ENCODE results near the gene TSC1. TPM values are rescaled to one million over a fixed set of nuclear protein-coding genes. Genes with fewer than 3 reads are reported as not detected.

Gene TSC1
- total RNA-seq, 3 donors from 2014 or later: 34.6 to 53.4 (median 52.3) TPM

- ATAC-seq (no peak), DNase-seq (no peak)
- Histone ChIP-seq H3K36me3 (ENCODE audit: low read depth) (no peaks in the 10 kb centered on the region), H3K4me3 (no peak overlapping the region), H3K9me3 (no peaks in the 10 kb centered on the region), H3K4me1 (ENCODE audit: low read depth) (no peaks in the 10 kb centered on the region)
- intact Hi-C loops (cut with DNase I, micrococcal nuclease): no loop called here
- no peak for TF ChIP-seq CTCF (IDR thresholded peaks at IDR 0.05)
These were observed 97.4 kb downstream of the TSC1 start for GRCh38 chr9:132846918-132847515.

GRCh38 chr9:132846109-132846917 lies 98.1 kb downstream of the TSC1 start:
- no peak for TF ChIP-seq CTCF (IDR thresholded peaks at IDR 0.05)
- ATAC-seq (no peak), DNase-seq (no peak)
- no peaks in the 10 kb centered on the region for H3K4me1 ChIP-seq (ENCODE audit: low read depth)
- intact Hi-C loops (cut with DNase I, micrococcal nuclease): no loop called here
- no peaks in the 10 kb centered on the region for H3K36me3 ChIP-seq (ENCODE audit: low read depth)
- H3K9me3 ChIP-seq: no peaks in the 10 kb centered on the region
- no peak overlapping the region for H3K4me3 ChIP-seq

- ATAC-seq (no peak), DNase-seq (no peak)
- no peak for TF ChIP-seq CTCF (IDR thresholded peaks at IDR 0.05)
- Histone ChIP-seq H3K9me3 (no peaks in the 10 kb centered on the region), H3K4me3 (no peak overlapping the region), H3K4me1 (ENCODE audit: low read depth) (no peaks in the 10 kb centered on the region), H3K36me3 (ENCODE audit: low read depth) (no peaks in the 10 kb centered on the region)
- intact Hi-C loops (cut with DNase I, micrococcal nuclease): no loop called here
These were observed 102.0 kb downstream of the TSC1 start for GRCh38 chr9:132842124-132843044.

Small RNAs within 50 kb of the gene (microRNA-seq; reads per million reads assigned to microRNA genes)
- gene MIR548AW: 3.5 reads per million, percentile 16 among the genes with 10 or more reads in this experiment

Other genes starting within 250 kb of the TSC1 start
- 1 to 10 TPM in 1 of 3 donors, under 1 TPM in 1, not detected in 1; 0.96 to 2.0 TPM for gene AK8, start 66.3 kb downstream of the TSC1 start, total RNA-seq
- gene SPACA9, start 65.7 kb downstream of the TSC1 start, total RNA-seq: 1 to 10 TPM; 1.6 to 6.9 (median 2.5) TPM
- gene GFI1B, start 34.1 kb upstream of the TSC1 start, total RNA-seq: 1 to 10 TPM; 1.4 to 2.6 (median 1.5) TPM
- gene GTF3C5, start 86.4 kb upstream of the TSC1 start, total RNA-seq: 10 to 100 TPM; 45.8 to 53.6 (median 52.2) TPM
- 1 to 10 TPM in 2 of 3 donors, under 1 TPM in 1; 0.87 to 1.6 (median 1.4) TPM for gene CEL, start 117.4 kb upstream of the TSC1 start, total RNA-seq
- 10 to 100 TPM; 38.3 to 59.4 (median 44.2) TPM for gene RALGDS, start 176.6 kb upstream of the TSC1 start, total RNA-seq
- 10 to 100 TPM in 1 of 3 donors, 1 to 10 TPM in 2; 4.3 to 14.0 (median 8.6) TPM for gene GBGT1, start 219.3 kb upstream of the TSC1 start, total RNA-seq

Measured in mucosa of descending colon (tissue), 3 donors.